ENCODE results near the gene RNF112. TPM values are rescaled to one million over a fixed set of nuclear protein-coding genes. Genes with fewer than 3 reads are reported as not detected.

The RNF112 gene
- total and polyA plus RNA-seq, 10 donors, result 1.3 to 7.6 (median 2.5) TPM

DNA sequence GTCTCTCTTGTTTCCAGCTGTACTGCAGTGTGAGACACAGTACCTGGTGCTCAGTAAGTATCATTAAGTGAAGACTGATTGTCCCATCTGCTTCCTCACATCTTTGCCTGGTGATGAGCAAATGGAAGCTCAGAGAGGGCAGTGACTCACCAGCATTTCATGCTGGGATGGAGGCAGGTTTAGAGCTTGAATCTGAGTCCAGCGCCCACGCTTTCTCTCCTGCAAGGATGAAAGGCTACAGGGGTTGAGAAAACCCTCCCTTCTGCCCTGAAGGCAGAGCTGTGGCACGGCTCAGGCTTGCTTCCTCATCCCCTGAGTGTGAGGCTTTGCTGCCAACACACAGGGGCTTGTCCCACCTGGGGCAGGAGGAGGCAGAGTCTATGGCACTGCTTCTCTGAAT is 1.5 kb upstream of the RNF112 start:
- WGBS, 5 donors, result 54 to 89% (median 80%) methylated on average over 3 of the region's 3 CpGs

DNA sequence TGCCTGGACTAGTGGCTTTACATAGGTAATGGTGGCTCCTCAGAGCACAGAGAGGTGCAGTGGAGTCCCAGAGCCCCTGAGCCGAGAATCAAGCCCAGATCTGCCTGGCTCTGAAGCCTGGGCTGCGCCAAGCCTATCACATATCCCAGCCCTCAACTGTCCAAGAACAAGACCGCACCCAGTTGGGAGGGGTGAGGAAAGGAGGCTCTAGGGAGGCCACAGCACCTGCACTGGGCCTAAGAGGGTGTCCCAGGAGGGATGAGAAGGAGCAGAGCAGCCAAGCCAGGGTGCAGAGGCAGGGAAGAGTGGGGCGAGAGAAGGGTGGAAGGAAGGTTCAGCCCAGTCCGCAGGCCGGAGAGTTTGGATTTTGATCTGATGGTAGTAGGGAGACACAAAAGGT is 941 bp upstream of the RNF112 start:
- 70 to 93% (median 91%) methylated on average over 6 of the region's 6 CpGs for WGBS, 5 donors
- intact Hi-C loops (cut with DNase I; ENCODE audit: low total_unique reads), result no loop called here
- H3K4me3 ChIP-seq, result no peak overlapping the region

More for the DNA sequence above, 1.5 kb upstream of the RNF112 start:
- Histone ChIP-seq H3K36me3 (no peaks in the 10 kb centered on the region), H3K4me1 (peaks cover 0 to 18% (median 5%) of the 10 kb centered on the region in 6 donors), H3K9me3 (no peaks in the 10 kb centered on the region), H3K27ac (no peak overlapping the region), H3K27me3 (replicated peaks in 1 of 7) (peaks cover 0 to 27% (median 0%) of the 10 kb centered on the region in 7 donors), H3K4me3 (no peak overlapping the region)
- intact Hi-C loops (cut with DNase I; ENCODE audit: low total_unique reads), result no loop called here
- TF ChIP-seq POLR2A (IDR thresholded peaks at IDR 0.05) (no peak), POLR2AphosphoS5 (IDR thresholded peaks at IDR 0.05) (no peak), CTCF (IDR thresholded peaks at IDR 0.05 in 8 of 11, conservative IDR thresholded peaks at IDR 0.05 in 3 of 11) (no peak)
- DNase-seq, result no peak

GRCh38 chr17:19411631-19412030 is 599 bp downstream of the RNF112 start:
- no peak overlapping the region for H3K27ac ChIP-seq
- H3K4me1 ChIP-seq, result peaks cover 0 to 18% (median 3%) of the 10 kb centered on the region in 6 donors
- no peak for DNase-seq
- intact Hi-C loops (cut with DNase I; ENCODE audit: low total_unique reads), result no loop called here
- WGBS, 5 donors, result 73 to 82% (median 75%) methylated on average over 9 of the region's 9 CpGs
- H3K27me3 ChIP-seq (replicated peaks in 1 of 7), result peaks cover 0 to 27% (median 0%) of the 10 kb centered on the region in 7 donors
- H3K36me3 ChIP-seq, result no peaks in the 10 kb centered on the region
- TF ChIP-seq POLR2A (IDR thresholded peaks at IDR 0.05) (no peak), POLR2AphosphoS5 (IDR thresholded peaks at IDR 0.05) (no peak), CTCF (IDR thresholded peaks at IDR 0.05 in 8 of 11, conservative IDR thresholded peaks at IDR 0.05 in 3 of 11) (no peak)
- H3K4me3 ChIP-seq, result peak overlapping the region in 2 of 8 donors; percentile 22 to 47
- no peaks in the 10 kb centered on the region for H3K9me3 ChIP-seq

More for the DNA sequence above, 941 bp upstream of the RNF112 start:
- Histone ChIP-seq H3K27ac (no peak overlapping the region), H3K4me1 (peaks cover 0 to 18% (median 3%) of the 10 kb centered on the region in 6 donors), H3K36me3 (no peaks in the 10 kb centered on the region), H3K27me3 (replicated peaks in 1 of 7) (peaks cover 0 to 27% (median 0%) of the 10 kb centered on the region in 7 donors), H3K9me3 (no peaks in the 10 kb centered on the region)
- TF ChIP-seq POLR2A (IDR thresholded peaks at IDR 0.05) (no peak), CTCF (IDR thresholded peaks at IDR 0.05 in 8 of 11, conservative IDR thresholded peaks at IDR 0.05 in 3 of 11) (no peak), POLR2AphosphoS5 (IDR thresholded peaks at IDR 0.05) (no peak)
- DNase-seq, result no peak

- 86 to 96% (median 94%) methylated on average over 7 to 16 of the region's 16 CpGs for WGBS, 5 donors
- TF ChIP-seq CTCF (IDR thresholded peaks at IDR 0.05 in 8 of 11, conservative IDR thresholded peaks at IDR 0.05 in 3 of 11), result no peak
- no peak for TF ChIP-seq POLR2A (IDR thresholded peaks at IDR 0.05)
- TF ChIP-seq POLR2AphosphoS5 (IDR thresholded peaks at IDR 0.05), result no peak
- Histone ChIP-seq H3K9me3 (no peaks in the 10 kb centered on the region), H3K27me3 (replicated peaks in 1 of 7) (peaks cover 0 to 27% (median 0%) of the 10 kb centered on the region in 7 donors), H3K27ac (no peak overlapping the region), H3K4me1 (peaks cover 0 to 18% (median 3%) of the 10 kb centered on the region in 6 donors), H3K4me3 (no peak overlapping the region), H3K36me3 (no peaks in the 10 kb centered on the region)
- no peak for DNase-seq
- intact Hi-C loops (cut with DNase I; ENCODE audit: low total_unique reads), result no loop called here
Measured at GRCh38 chr17:19412510-19412909, 1.5 kb downstream of the RNF112 start.
